K562 (cell line): ENCODE results near the gene TBC1D2B. TPM values are rescaled to one million over a fixed set of nuclear protein-coding genes. Genes with fewer than 3 reads are reported as not detected.

Experiments
- ATAC-seq: fragments of 200-7000 bp; cut with Tn5 transposase; 3 replicates; pipeline ENCODE4 v1.9.1; 2020; ENCODE audit warnings: moderate library complexity
- BruUV-seq: library from RNA; stranded (reverse); fragments of 400-500 nt; replicated peaks from 2 replicates; lab custom pipeline; 2021; lab: Mats Ljungman, UMichigan
- CTCF ChIA-PET: fragments of 300-600 bp; formaldehyde crosslinking; extraction: SDS; loops from one replicate; lab custom pipeline; 2021; ENCODE audit warnings: low intra/inter-chr PET ratio; lab: Yijun Ruan, JAX
- POLR2A ChIA-PET: fragments of 300-600, 350-650 bp; sonication (Branson Sonifier 250); formaldehyde crosslinking; extraction: SDS; loops from one replicate; lab custom pipeline; 2021; ENCODE audit warnings: antibody characterized with exemption, inconsistent platforms; lab: Yijun Ruan, JAX
- DNase-seq, 4 experiments: peaks; one replicate each; pipeline versions ENCODE4 v3.0.0 to v3.0.0-alpha.2; 2011 to 2018; ENCODE audit warnings: low spot score in 3 of 4, mixed read lengths in 3 of 4; ENCODE audit errors: extremely low read depth in 1 of 4
- FAIRE-seq: peaks from 2 replicates; lab custom pipeline; 2011; peaks lifted over from hg19 to GRCh38; lab: Jason Lieb, UNC
- H2AFZ ChIP-seq: 2 replicates; pipeline ENCODE4 v1.6.0; 2011; ENCODE audit warnings: low read depth, low read length, control low read depth, inconsistent platforms
- H3K27ac ChIP-seq: fragments of 200-600 bp; 3 replicates; pipeline ENCODE4 v1.8.0; 2011; ENCODE audit warnings: low read depth, mild to moderate bottlenecking, control low read depth, inconsistent platforms, low read length, moderate library complexity, mixed read lengths; ENCODE audit errors: extremely low read depth
- H3K27me3 ChIP-seq, 2 experiments: fragments of 300-600 bp in 1 of 2; 2 replicates in 1 of 2; 3 replicates in 1 of 2; pipeline versions ENCODE4 v1.6.0 to v1.8.0; 2011; ENCODE audit warnings: inconsistent platforms in 2 of 2, low read length in 2 of 2, mild to moderate bottlenecking in 1 of 2, mixed read lengths in 1 of 2, moderate library complexity in 1 of 2; ENCODE audit not compliant: control insufficient read depth in 2 of 2, insufficient read depth in 2 of 2
- H3K36me3 ChIP-seq: fragments of 300-600 bp; 3 replicates; pipeline ENCODE4 v1.8.0; 2011; ENCODE audit warnings: mild to moderate bottlenecking, low read length, inconsistent platforms; ENCODE audit not compliant: control insufficient read depth, insufficient read depth
- H3K4me1 ChIP-seq, 2 experiments: fragments of 200-600 bp in 1 of 2; replicated peaks in 1 of 2; 2 replicates in 1 of 2; 3 replicates in 1 of 2; pipeline versions ENCODE4 v1.5.1 to v1.8.0; 2011; ENCODE audit warnings: inconsistent platforms in 2 of 2, low read length in 2 of 2, mild to moderate bottlenecking in 1 of 2, mixed read lengths in 1 of 2, moderate library complexity in 1 of 2; ENCODE audit not compliant: control insufficient read depth in 2 of 2, insufficient read depth in 2 of 2
- H3K4me2 ChIP-seq: 2 replicates; pipeline ENCODE4 v1.6.1; 2011; ENCODE audit warnings: low read length, control low read depth, inconsistent platforms, mixed read lengths; ENCODE audit not compliant: insufficient read depth
- H3K4me3 ChIP-seq: fragments of 200-600 bp; sonication (generic), shearing (Covaris generic); 2 replicates; pipeline ENCODE4 v1.5.1; 2016; ENCODE audit warnings: control low read depth, inconsistent platforms
- H3K79me2 ChIP-seq: fragments of 200-600 bp; 3 replicates; pipeline ENCODE4 v1.8.0; 2011; ENCODE audit warnings: low read length, inconsistent platforms; ENCODE audit not compliant: control insufficient read depth, insufficient read depth
- H3K9ac ChIP-seq, 2 experiments: 2 replicates each; pipeline versions ENCODE4 v1.6.0 to v1.6.1; 2011; ENCODE audit warnings: low read depth in 2 of 2, low read length in 2 of 2, control low read depth in 1 of 2, inconsistent platforms in 1 of 2, mild to moderate bottlenecking in 1 of 2, mixed read lengths in 1 of 2; ENCODE audit not compliant: insufficient read depth in 1 of 2
- H3K9me1 ChIP-seq: one replicate; pipeline ENCODE4 v1.6.0; 2011; ENCODE audit warnings: inconsistent platforms, mild to moderate bottlenecking, low read length, moderate library complexity; ENCODE audit not compliant: control insufficient read depth, insufficient read depth
- H3K9me3 ChIP-seq: replicated peaks from 2 replicates; pipeline ENCODE4 v1.5.1; 2011; ENCODE audit warnings: low read depth, low read length, inconsistent platforms; ENCODE audit not compliant: control insufficient read depth, insufficient read depth
- H4K20me1 ChIP-seq: replicated peaks from 2 replicates; pipeline ENCODE4 v1.6.1; 2011; ENCODE audit warnings: low read length, inconsistent platforms, mixed read lengths; ENCODE audit not compliant: control insufficient read depth, insufficient read depth
- ARID3B ChIP-seq: fragments of 250-450 bp; sonication (Bioruptor Pico); IDR thresholded peaks from 2 replicates; pipeline ENCODE4 v1.4.0; 2020; ENCODE audit warnings: borderline replicate concordance
- ESRRA ChIP-seq: fragments of 450-650 bp; IDR thresholded peaks from 2 replicates; pipeline ENCODE4 v1.6.1; 2014; ENCODE audit warnings: low read depth, mild to moderate bottlenecking, moderate library complexity, borderline replicate concordance
- NFIC ChIP-seq: fragments of 450-650 bp; IDR thresholded peaks from 2 replicates; pipeline ENCODE4 v1.6.1; 2017; ENCODE audit warnings: mild to moderate bottlenecking, inconsistent platforms
- POLR3A ChIP-seq: IDR thresholded peaks from 2 replicates; pipeline ENCODE4 v1.6.1; 2011; ENCODE audit warnings: borderline replicate concordance, mild to moderate bottlenecking, moderate library complexity; ENCODE audit not compliant: insufficient read length, insufficient read depth; ENCODE audit errors: extremely low read depth
- SNRNP70 ChIP-seq: fragments of 200-400 bp; formaldehyde crosslinking; optimal IDR thresholded peaks from 2 replicates; pipeline ENCODE3; 2017; ENCODE audit warnings: low read depth, low read length
- WGBS: fragments of 100-300 bp; shearing (Covaris generic); methylation state at CpG from one replicate; pipeline ENCODE4 v1.1.6; 2016; ENCODE audit warnings: low coverage, mixed read lengths; ENCODE audit not compliant: insufficient coverage; ENCODE audit errors: missing lambda C conversion rate; 5-methylcytosine and 5-hydroxymethylcytosine counted together
- in situ Hi-C: fragments of 300-500 bp; cut with MboI; formaldehyde crosslinking; loops from 4 replicates; pipeline ENCODE4 v1.15.0; 2018; ENCODE audit warnings: inconsistent platforms, mixed read lengths
- intact Hi-C: fragments of 100-400 bp; cut with micrococcal nuclease; formaldehyde crosslinking; loops from 2 replicates; pipeline ENCODE4 v1.14.2; 2022
- polyA plus RNA-seq, 8 experiments: library from polyadenylated mRNA; depleted of rRNA in 4 of 8; stranded (reverse) in 5 of 8; unstranded in 3 of 8; fragments of >200 nt; fragmentation: Nextera tagmentation in 2 of 8; fragmentation: Illumina TruSeq in 1 of 8; extraction: Ambion mirVana in 2 of 8; extraction: Trizol in 1 of 8; gene quantifications; 2 replicates each; pipeline versions ENCODE4 v1.2.1 to v1.2.3, GENCODE V29; 2011 to 2014; ENCODE audit warnings: inconsistent platforms in 1 of 8, missing spikeins in 1 of 8
- total RNA-seq, 7 experiments: library from RNA; depleted of rRNA in 6 of 7; stranded (reverse); fragments of >200 nt in 6 of 7; fragmentation: Illumina TruSeq in 2 of 7; extraction: Trizol in 2 of 7; gene quantifications; 2 replicates each; pipeline versions ENCODE4 v1.2.1 to v1.2.3, GENCODE V29; 2011 to 2021; ENCODE audit warnings: low replicate concordance in 1 of 7

TBC1D2B gene
- total and polyA plus RNA-seq, 9 of the 15 experiments (the other 6 are each of a cell fraction or from before 2014, with no cell fraction given), result 0.15 to 16.3 (median 8.9) TPM

GRCh38 chr15:78034495-78035191, 42.9 kb downstream of the TBC1D2B start:
- peak; percentile 62 for ATAC-seq
- H3K4me1 ChIP-seq, result peaks cover 0 to 24% of the 10 kb centered on the region in 2 experiments; a peak in 4 of 5 replicates
- ChIA-PET CTCF (interaction anchor here (0.6 kb wide), 1 partner anchor 1053 kb away, joined by 3 read pairs; no protein-coding TSS in a partner anchor), POLR2A (interaction anchor here (1.0 to 1.8 kb wide), 2 partner anchors 11 to 335 kb away, joined by 3 to 5 read pairs; no protein-coding TSS in a partner anchor)
- no peaks in the 10 kb centered on the region for H3K9me3 ChIP-seq
- peak in 1 of 4 experiments; percentile 14 for DNase-seq
- WGBS, result 37% methylated on average over 13 of the region's 13 CpGs
- in situ Hi-C loops (no loop called here), intact Hi-C loops (no loop called here)
- H4K20me1 ChIP-seq, result 0 out of 2 replicates have a peak, but pooled peaks cover 7% of the 10 kb centered on the region
- no peaks in the 10 kb centered on the region for H3K9me1 ChIP-seq
- BruUV-seq, result no TSS peak
- no peak for TF ChIP-seq POLR3A
- TF ChIP-seq, all 486 proteins: peak for 0
- Histone ChIP-seq H3K27me3 (no peaks in the 10 kb centered on the region), H3K27ac (no peak overlapping the region), H3K79me2 (no peaks in the 10 kb centered on the region), H3K9ac (0 out of 4 replicates have a peak overlapping the region, but pooled peaks of 1 of the 2 experiments have one; percentile 47), H3K4me3 (no peak overlapping the region), H3K36me3 (peaks cover 3% of the 10 kb centered on the region; the same call in 1 of the 3 replicates), H3K4me2 (no peak overlapping the region), H2AFZ (no peak overlapping the region)
- FAIRE-seq, result no peak

- TF ChIP-seq NFIC (peak; percentile 57), ARID3B (CRISPR knock-in tag) (no peak), SNRNP70 (no peak), ESRRA (no peak)
- TF ChIP-seq, all 486 proteins: peak for 1
- Histone ChIP-seq H3K4me2 (no peak overlapping the region), H3K27ac (no peak overlapping the region), H3K9me3 (no peaks in the 10 kb centered on the region), H3K4me3 (no peak overlapping the region), H3K36me3 (peaks cover 3% of the 10 kb centered on the region; the same call in 1 of the 3 replicates), H3K4me1 (peaks cover 0 to 24% of the 10 kb centered on the region in 2 experiments; a peak in 4 of 5 replicates), H2AFZ (no peak overlapping the region), H4K20me1 (0 out of 2 replicates have a peak, but pooled peaks cover 7% of the 10 kb centered on the region), H3K9ac (no peak overlapping the region), H3K9me1 (no peaks in the 10 kb centered on the region), H3K79me2 (no peaks in the 10 kb centered on the region), H3K27me3 (no peaks in the 10 kb centered on the region)
- BruUV-seq, result no TSS peak
- CTCF ChIA-PET, result interaction anchor here (0.6 kb wide), 1 partner anchor 1052 kb away, joined by 3 read pairs; no protein-coding TSS in a partner anchor
- intact Hi-C loops, result no loop called here
- DNase-seq (no peak), ATAC-seq (no peak), FAIRE-seq (no peak)
- POLR2A ChIA-PET, result no interaction called here
- in situ Hi-C loops, result no loop called here
- WGBS, result 66% methylated on average over 6 of the region's 6 CpGs
These were observed 43.6 kb downstream of the TBC1D2B start for GRCh38 chr15:78033864-78034263.
